ENCODE data around the gene ALDH1L1.

Gene ALDH1L1

GRCh38 chr3:126160243-126161210 is 19.9 kb downstream of the ALDH1L1 start:
- H3K4me3 ChIP-seq (ENCODE audit: low read depth, low read length) = no peak overlapping the region
- no peak for DNase-seq (ENCODE audit: low read depth)
- TF ChIP-seq CTCF (conservative IDR thresholded peaks at IDR 0.05; ENCODE audit: low read depth, low read length) = no peak

GRCh38 chr3:126159476-126159875 is 20.9 kb downstream of the ALDH1L1 start:
- no peak for DNase-seq (ENCODE audit: low read depth)
- TF ChIP-seq CTCF (conservative IDR thresholded peaks at IDR 0.05; ENCODE audit: low read depth, low read length) = no peak
- H3K4me3 ChIP-seq (ENCODE audit: low read depth, low read length) = no peak overlapping the region

GRCh38 chr3:126158912-126159454 is 21.4 kb downstream of the ALDH1L1 start:
- no peak for DNase-seq (ENCODE audit: low read depth)
- TF ChIP-seq CTCF (conservative IDR thresholded peaks at IDR 0.05; ENCODE audit: low read depth, low read length) = no peak

GRCh38 chr3:126158016-126158911 is 22.1 kb downstream of the ALDH1L1 start:
- DNase-seq (ENCODE audit: low read depth) = no peak
- no peak overlapping the region for H3K4me3 ChIP-seq (ENCODE audit: low read depth, low read length)
- no peak for TF ChIP-seq CTCF (conservative IDR thresholded peaks at IDR 0.05; ENCODE audit: low read depth, low read length)

More at GRCh38 chr3:126158912-126159454, 21.4 kb downstream of the ALDH1L1 start:
- H3K4me3 ChIP-seq (ENCODE audit: low read depth, low read length) = no peak overlapping the region

- no peak overlapping the region for H3K4me3 ChIP-seq (ENCODE audit: low read depth, low read length)
- no peak for DNase-seq (ENCODE audit: low read depth)
- TF ChIP-seq CTCF (conservative IDR thresholded peaks at IDR 0.05; ENCODE audit: low read depth, low read length) = no peak
These were observed 23.2 kb downstream of the ALDH1L1 start for GRCh38 chr3:126157083-126157768.

- TF ChIP-seq CTCF (conservative IDR thresholded peaks at IDR 0.05; ENCODE audit: low read depth, low read length) = no peak
- H3K4me3 ChIP-seq (ENCODE audit: low read depth, low read length) = no peak overlapping the region
- no peak for DNase-seq (ENCODE audit: low read depth)
These were observed 23.9 kb downstream of the ALDH1L1 start for GRCh38 chr3:126156468-126156867.

All from choroid plexus epithelial cell (primary cell).